Measurements from ENCODE around the gene SNCG. TPM values are rescaled to one million over a fixed set of nuclear protein-coding genes. Genes with fewer than 3 reads are reported as not detected.

The SNCG gene
- total and polyA plus RNA-seq, 2 of the 8 experiments (the other 6 are each of a cell fraction or from before 2014, with no cell fraction given), result 4.4 to 12.2 TPM

DNA sequence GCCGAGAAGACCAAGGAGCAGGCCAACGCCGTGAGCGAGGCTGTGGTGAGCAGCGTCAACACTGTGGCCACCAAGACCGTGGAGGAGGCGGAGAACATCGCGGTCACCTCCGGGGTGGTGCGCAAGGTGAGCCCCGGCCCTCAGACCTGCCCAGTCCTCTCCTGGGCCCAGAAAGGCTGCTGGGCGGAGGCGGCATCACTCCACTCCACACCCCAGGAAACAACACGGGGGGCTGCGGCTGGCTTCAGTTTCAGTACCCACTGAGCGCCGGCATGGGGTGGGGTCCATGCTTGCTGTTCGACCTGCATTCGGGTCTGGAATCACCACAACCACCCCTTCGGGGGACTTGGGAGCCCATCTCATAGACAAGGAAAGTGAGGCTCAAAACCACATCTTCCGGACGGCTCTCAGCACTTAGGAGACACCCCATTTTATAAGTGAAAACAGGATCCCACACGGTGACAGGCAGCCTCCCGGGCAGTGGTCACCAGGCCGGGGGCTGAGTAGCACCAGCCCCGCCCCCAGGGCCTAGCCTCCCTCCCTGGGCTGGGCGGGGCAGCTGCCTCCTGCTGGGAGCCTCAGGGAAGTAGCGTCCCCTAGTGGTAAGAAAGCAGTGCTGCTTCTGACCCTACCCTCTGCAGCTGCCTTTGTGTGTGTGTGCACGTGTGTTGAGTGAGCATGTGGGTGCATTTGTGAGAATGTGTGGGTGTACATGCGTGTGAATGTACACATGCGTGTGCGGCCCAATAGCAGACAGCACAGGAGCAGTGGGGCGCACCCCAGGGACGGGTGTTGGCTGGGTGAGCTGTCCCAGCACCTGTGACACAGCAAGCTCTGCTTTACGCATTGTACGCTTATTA, 1.8 kb downstream of the SNCG start (continued):
- TF ChIP-seq CTBP2 (IDR thresholded peaks at IDR 0.05; ENCODE audit: borderline replicate concordance, insufficient read depth, insufficient read length, low read length), result no peak
- no peak for TF ChIP-seq SP2 (IDR thresholded peaks at IDR 0.05; ENCODE audit: low read length)
- TF ChIP-seq JUN (IDR thresholded peaks at IDR 0.05; ENCODE audit: low read depth, low read length), result no peak
- TF ChIP-seq JUND (IDR thresholded peaks at IDR 0.05; ENCODE audit: low read length), result peak; percentile 37; the same call in 1 of the 2 replicates
- peak; percentile 17; the same call in 1 of the 2 replicates for TF ChIP-seq YY1 (IDR thresholded peaks at IDR 0.05; ENCODE audit: low read depth, low read length)
- no peak for TF ChIP-seq SRF (IDR thresholded peaks at IDR 0.05; ENCODE audit: low read depth, low read length)
- TF ChIP-seq BRCA1 (IDR thresholded peaks at IDR 0.05; ENCODE audit: low read depth, low read length), result no peak
- TF ChIP-seq, protein P1, sequence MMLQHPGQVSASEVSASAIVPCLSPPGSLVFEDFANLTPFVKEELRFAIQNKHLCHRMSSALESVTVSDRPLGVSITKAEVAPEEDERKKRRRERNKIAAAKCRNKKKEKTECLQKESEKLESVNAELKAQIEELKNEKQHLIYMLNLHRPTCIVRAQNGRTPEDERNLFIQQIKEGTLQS (IDR thresholded peaks at IDR 0.05; ENCODE audit: insufficient read depth, low read depth, low read length), result no peak
- no peak for TF ChIP-seq TBP (IDR thresholded peaks at IDR 0.05; ENCODE audit: low read depth, low read length)
- peak; percentile 69; the same call in 1 of the 2 replicates for TF ChIP-seq KDM1A (IDR thresholded peaks at IDR 0.05; ENCODE audit: borderline replicate concordance, low read length)
- TF ChIP-seq POLR2A (IDR thresholded peaks at IDR 0.05; ENCODE audit: control extremely low read depth in 1 of 2, low read depth in 2 of 2, low read length in 2 of 2), result no peak
- no peak for TF ChIP-seq RBBP5 (IDR thresholded peaks at IDR 0.05; ENCODE audit: borderline replicate concordance, low read depth, low read length)
- no peak for TF ChIP-seq CHD2 (IDR thresholded peaks at IDR 0.05; ENCODE audit: low read length)
- TF ChIP-seq SIN3A (conservative IDR thresholded peaks at IDR 0.05 in 1 of 2, IDR thresholded peaks at IDR 0.05 in 1 of 2; ENCODE audit: low read depth in 1 of 2, low read length in 2 of 2), result no peak
- no peak for TF ChIP-seq SP4 (IDR thresholded peaks at IDR 0.05; ENCODE audit: low read length)
- TF ChIP-seq BCL11A (IDR thresholded peaks at IDR 0.05; ENCODE audit: low read depth in 2 of 2, low read length in 2 of 2), result no peak
- peak in 2 of 3 experiments; percentile 96 to 100; a peak in 3 of 4 replicates for TF ChIP-seq CTCF (IDR thresholded peaks at IDR 0.05; ENCODE audit: control extremely low read depth in 1 of 3, insufficient read depth in 1 of 3, low read depth in 1 of 3, low read length in 3 of 3)
- TF ChIP-seq EGR1 (IDR thresholded peaks at IDR 0.05; ENCODE audit: borderline replicate concordance, low read depth, low read length), result no peak
- no peak for TF ChIP-seq SAP30 (IDR thresholded peaks at IDR 0.05; ENCODE audit: insufficient read depth, insufficient replicate concordance, low read length)
- TF ChIP-seq SUZ12 (IDR thresholded peaks at IDR 0.05; ENCODE audit: low read length), result no peak
- no peak for TF ChIP-seq CEBPB (IDR thresholded peaks at IDR 0.05; ENCODE audit: low read depth, low read length)

Measured in H1 (cell line).